SK-N-DZ (cell line): ENCODE data around the gene MYEF2. TPM values are rescaled to one million over a fixed set of nuclear protein-coding genes. Genes with fewer than 3 reads are reported as not detected.

Experiments used
- DNase-seq: peaks from one replicate; pipeline ENCODE4 v3.0.0-alpha.2; 2015; ENCODE audit warnings: low spot score
- polyA plus RNA-seq, 2 experiments: library from polyadenylated mRNA; depleted of rRNA; stranded (reverse); fragments of >200 nt; gene quantifications; 2 replicates each; pipeline ENCODE4 v1.2.3, GENCODE V29; 2014

MYEF2 gene
- polyA plus RNA-seq (2014; cell fraction: cytosol; rRNA removed), result 34.3 and 39.8 TPM in 2 replicates
- polyA plus RNA-seq (2014; cell fraction: nucleus; rRNA removed), result 82.4 and 136 TPM in 2 replicates

- DNase-seq, result peak; percentile 91
Measured at GRCh38 chr15:48177766-48178647, at the start of gene MYEF2. TSS of gene MYEF2 (minus strand) at chr15:48178295. CDS start at chr15:48178237, 58 bp downstream.

GRCh38 chr15:48225771-48226170 is 47.7 kb upstream of the MYEF2 start:
- DNase-seq, result no peak

GRCh38 chr15:48222627-48223026 is 44.5 kb upstream of the MYEF2 start:
- DNase-seq, result no peak

GRCh38 chr15:48221885-48222284 is 43.8 kb upstream of the MYEF2 start:
- no peak for DNase-seq

- DNase-seq, result no peak
Measured at GRCh38 chr15:48221261-48221660, 43.2 kb upstream of the MYEF2 start.

GRCh38 chr15:48205981-48206380 is 27.9 kb upstream of the MYEF2 start, which contains the start of gene SLC12A1:
TSS of gene SLC12A1 (plus strand) at chr15:48206302. CDS start at chr15:48207720, 1,418 bp downstream.
- DNase-seq, result no peak

- DNase-seq, result no peak
Measured at GRCh38 chr15:48202068-48202467, 24.0 kb upstream of the MYEF2 start.

GRCh38 chr15:48191574-48192225 is 13.6 kb upstream of the MYEF2 start, which contains the start of gene CTXN2:
TSS of gene CTXN2 (plus strand) at chr15:48191665. CDS start at chr15:48201301, 9,636 bp downstream.
- peak; percentile 68 for DNase-seq

GRCh38 chr15:48190932-48191573 is 13.0 kb upstream of the MYEF2 start:
- peak; percentile 65 for DNase-seq

- peak; percentile 76 for DNase-seq
Measured at GRCh38 chr15:48186271-48186670, 8.2 kb upstream of the MYEF2 start.

- DNase-seq, result no peak
Measured at GRCh38 chr15:48185529-48185928, 7.4 kb upstream of the MYEF2 start.

- DNase-seq, result no peak
Measured at GRCh38 chr15:48182749-48183148, 4.7 kb upstream of the MYEF2 start.

GRCh38 chr15:48178648-48178931 is 495 bp upstream of the MYEF2 start:
- no peak for DNase-seq

GRCh38 chr15:48177383-48177765 is 721 bp downstream of the MYEF2 start:
- DNase-seq, result no peak

GRCh38 chr15:48176957-48177356 is 1.1 kb downstream of the MYEF2 start:
- no peak for DNase-seq

- DNase-seq, result no peak
Measured at GRCh38 chr15:48176112-48176511, 2.0 kb downstream of the MYEF2 start.

- no peak for DNase-seq
Measured at GRCh38 chr15:48175126-48175525, 3.0 kb downstream of the MYEF2 start.

- DNase-seq, result no peak
Measured at GRCh38 chr15:48170981-48171380, 7.1 kb downstream of the MYEF2 start.

- no peak for DNase-seq
Measured at GRCh38 chr15:48168616-48169015, 9.5 kb downstream of the MYEF2 start.

- DNase-seq, result no peak
Measured at GRCh38 chr15:48153526-48153925, 24.6 kb downstream of the MYEF2 start.

GRCh38 chr15:48149858-48150257 is 28.2 kb downstream of the MYEF2 start:
- no peak for DNase-seq

GRCh38 chr15:48147358-48147757 is 30.7 kb downstream of the MYEF2 start:
- DNase-seq, result no peak
